GM12878 (cell line): Measurements from ENCODE around the gene CPNE5. TPM values are rescaled to one million over a fixed set of nuclear protein-coding genes. Genes with fewer than 3 reads are reported as not detected.
A peak's percentile ranks its signal among the peaks of the same experiment; 100 is the strongest.

ENCODE experiments used
- ATAC-seq: fragments of 200-7000 bp; cut with Tn5 transposase; 3 replicates; pipeline ENCODE4 v1.9.1; 2020; ENCODE audit warnings: mild to moderate bottlenecking, moderate library complexity
- BruUV-seq: library from RNA; stranded (reverse); fragments of 400-500 nt; replicated peaks from 2 replicates; lab custom pipeline; 2021; lab: Mats Ljungman, UMichigan
- CTCF ChIA-PET: fragments of 300-600 bp; sonication (Branson Sonifier 250); formaldehyde crosslinking; extraction: SDS; loops from one replicate; lab custom pipeline; 2021; ENCODE audit warnings: inconsistent platforms; lab: Yijun Ruan, JAX
- POLR2A ChIA-PET: fragments of 350-600 bp; formaldehyde crosslinking; extraction: SDS; loops from one replicate; lab custom pipeline; 2021; ENCODE audit warnings: inconsistent platforms; lab: Charles Lee
- RAD21 ChIA-PET: fragments of 300-600 bp; sonication (Branson Sonifier 250); formaldehyde crosslinking; loops from one replicate; lab custom pipeline; 2023; ENCODE audit warnings: antibody characterized with exemption; ENCODE audit not compliant: unreplicated experiment; lab: Charles Lee
- SMC1A ChIA-PET: fragments of 300-600 bp; sonication (Branson Sonifier 250); formaldehyde crosslinking; loops from one replicate; lab custom pipeline; 2023; ENCODE audit not compliant: unreplicated experiment, uncharacterized antibody; lab: Charles Lee
- DNase-seq: peaks from one replicate; pipeline ENCODE4 v3.0.0-alpha.2; 2011; ENCODE audit warnings: low read depth, low spot score
- FAIRE-seq: peaks from 3 replicates; lab custom pipeline; 2011; peaks lifted over from hg19 to GRCh38; lab: Jason Lieb, UNC
- H2AFZ ChIP-seq: 2 replicates; pipeline ENCODE4 v1.6.0; 2011; ENCODE audit warnings: low read depth, low read length, control low read depth; ENCODE audit not compliant: control insufficient read depth
- H3K27ac ChIP-seq: 2 replicates; pipeline ENCODE4 v1.5.1; 2011; ENCODE audit warnings: control low read depth; ENCODE audit not compliant: control insufficient read depth, insufficient read depth
- H3K27me3 ChIP-seq, 2 experiments: replicated peaks in 1 of 2; 2 replicates each; pipeline versions ENCODE4 v1.6.0 to v1.6.1; 2011; ENCODE audit warnings: low read length in 1 of 2; ENCODE audit not compliant: control insufficient read depth in 2 of 2, insufficient read depth in 2 of 2
- H3K36me3 ChIP-seq, 2 experiments: 2 replicates each; pipeline ENCODE4 v1.5.1; 2011; ENCODE audit warnings: low read length in 1 of 2; ENCODE audit not compliant: control insufficient read depth in 2 of 2, insufficient read depth in 2 of 2
- H3K4me1 ChIP-seq: 2 replicates; pipeline ENCODE4 v1.6.1; 2011; ENCODE audit warnings: mild to moderate bottlenecking, low read length, moderate library complexity, mixed read lengths; ENCODE audit not compliant: control insufficient read depth, insufficient read depth
- H3K4me2 ChIP-seq: 2 replicates; pipeline ENCODE4 v1.6.0; 2011; ENCODE audit warnings: control low read depth; ENCODE audit not compliant: control insufficient read depth, insufficient read depth
- H3K4me3 ChIP-seq: fragments of 200-600 bp; sonication (generic); 2 replicates; pipeline ENCODE4 v1.5.1; 2016
- H3K79me2 ChIP-seq: 2 replicates; pipeline ENCODE4 v1.6.0; 2011; ENCODE audit warnings: low read length; ENCODE audit not compliant: control insufficient read depth, insufficient read depth
- H3K9ac ChIP-seq: 2 replicates; pipeline ENCODE4 v1.8.0; 2011; ENCODE audit warnings: low read length, control low read depth, mixed read lengths; ENCODE audit not compliant: control insufficient read depth, insufficient read depth
- H3K9me3 ChIP-seq: replicated peaks from 3 replicates; pipeline ENCODE4 v1.5.1; 2011; ENCODE audit warnings: mild to moderate bottlenecking, low read length; ENCODE audit not compliant: control insufficient read depth, insufficient read depth
- H4K20me1 ChIP-seq: 2 replicates; pipeline ENCODE4 v1.6.0; 2011; ENCODE audit not compliant: control insufficient read depth, insufficient read depth
- HCFC1 ChIP-seq: fragments of 150-350 bp; IDR thresholded peaks from 2 replicates; pipeline ENCODE4 v1.6.1; 2014; ENCODE audit warnings: low read length
- MTA3 ChIP-seq: IDR thresholded peaks from 2 replicates; pipeline ENCODE4 v1.6.1; 2012; ENCODE audit warnings: low read length, inconsistent platforms, borderline replicate concordance
- PML ChIP-seq: IDR thresholded peaks from 2 replicates; pipeline ENCODE4 v1.6.1; 2012; ENCODE audit warnings: low read length, inconsistent platforms
- WGBS: methylation state at CpG from one replicate; pipeline ENCODE4 v1.1.6; 2016; ENCODE audit warnings: low lambda C conversion rate; ENCODE audit not compliant: insufficient replicate concordance, insufficient coverage; ENCODE audit errors: missing lambda C conversion rate; 5-methylcytosine and 5-hydroxymethylcytosine counted together
- in situ Hi-C: fragments of 300-500 bp; cut with MboI; formaldehyde crosslinking; loops from 9 replicates; pipeline ENCODE4 v1.14.3; 2018; ENCODE audit warnings: mixed read lengths
- intact Hi-C: fragments of 100-400 bp; cut with micrococcal nuclease; formaldehyde crosslinking; loops from one replicate; pipeline ENCODE4 v1.14.2; 2022; ENCODE audit not compliant: unreplicated experiment
- polyA plus RNA-seq, 11 experiments: library from polyadenylated mRNA; depleted of rRNA in 4 of 11; unstranded in 6 of 11; stranded (reverse) in 5 of 11; fragments of >200 nt; fragmentation: Nextera tagmentation in 4 of 11; fragmentation: Illumina TruSeq in 1 of 11; extraction: Ambion mirVana in 4 of 11; extraction: Trizol in 1 of 11; gene quantifications; 1 replicate in 1 of 11; 2 replicates in 10 of 11; pipeline versions ENCODE4 v1.2.1 to v1.2.3, GENCODE V29; 2011 to 2016; ENCODE audit warnings: inconsistent platforms in 2 of 11, missing spikeins in 2 of 11, low read depth in 1 of 11
- total RNA-seq, 4 experiments: library from RNA; depleted of rRNA in 3 of 4; stranded (reverse); fragments of >200 nt in 3 of 4; fragmentation: Illumina TruSeq in 1 of 4; extraction: Trizol in 1 of 4; gene quantifications; 2 replicates each; pipeline versions ENCODE4 v1.2.1 to v1.2.3, GENCODE V29; 2013 to 2021
- TF ChIP-seq, protein P1 (sequence below): IDR thresholded peaks from 2 replicates; pipeline ENCODE4 v1.6.1; 2011; ENCODE audit warnings: borderline replicate concordance, low read depth, mild to moderate bottlenecking, moderate library complexity, low read length; ENCODE audit not compliant: insufficient read depth, poor library complexity, severe bottlenecking

The CPNE5 gene
- total and polyA plus RNA-seq, 10 of the 15 experiments (the other 5 are each of a cell fraction or from before 2014, with no cell fraction given): 2.4 to 39.1 (median 18.2) TPM

DNA sequence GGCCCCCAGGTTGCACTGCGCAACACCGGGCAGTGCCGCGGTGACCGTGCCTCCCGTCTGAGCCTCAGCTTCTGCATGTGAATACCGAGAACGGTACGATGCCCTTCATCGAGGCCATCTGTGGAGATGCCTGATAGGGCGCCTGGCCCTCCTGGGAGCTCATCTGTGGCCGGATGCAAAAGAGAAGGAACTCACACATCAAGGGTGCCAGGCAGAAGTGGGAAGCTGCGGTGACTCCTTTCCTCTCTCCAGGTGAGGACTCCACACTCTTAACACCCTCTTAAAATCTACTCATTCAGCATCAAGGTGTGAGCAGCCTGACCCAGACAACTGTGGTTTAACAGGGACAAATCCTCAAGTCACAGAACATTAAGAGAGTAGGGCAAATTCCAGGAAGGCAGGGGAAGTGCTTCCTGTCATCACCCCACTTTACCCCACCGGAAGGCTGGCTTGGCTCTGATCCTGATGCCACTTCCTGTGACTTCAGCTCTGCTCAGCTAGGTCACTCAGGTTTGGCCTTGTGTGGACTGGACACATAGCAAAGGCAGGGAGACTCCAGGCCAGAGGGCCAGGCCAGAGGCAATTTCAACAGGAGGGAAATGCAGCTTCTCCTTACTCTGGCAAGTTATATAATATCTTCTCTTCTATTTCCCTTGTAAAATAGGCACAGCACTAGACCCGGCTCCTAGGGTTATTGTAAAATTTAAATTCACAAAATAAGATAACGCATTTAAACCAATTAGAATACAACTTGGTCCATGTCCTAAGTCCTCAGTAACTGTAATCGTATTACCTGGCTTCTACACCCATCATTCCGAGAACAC is 69.4 kb downstream of the CPNE5 start:
- no TSS peak for BruUV-seq
- SMC1A ChIA-PET: interaction anchor here (0.5 to 9.7 kb wide), 8 partner anchors 9 to 437 kb away, joined by 3 to 120 read pairs (median 8); no protein-coding TSS in a partner anchor
- no peak for ATAC-seq
- POLR2A ChIA-PET: no interaction called here
- H3K4me3 ChIP-seq: no peak overlapping the region
- no peak for DNase-seq
- peak; percentile 65 for FAIRE-seq
- no peak overlapping the region for H3K9ac ChIP-seq
- RAD21 ChIA-PET: interaction anchor here (1.0 to 7.2 kb wide), 5 partner anchors 9 to 248 kb away, joined by 4 to 102 read pairs (median 6); no protein-coding TSS in a partner anchor
- H3K79me2 ChIP-seq: no peaks in the 10 kb centered on the region
- peak overlapping the region; percentile 13 for H2AFZ ChIP-seq
- no peak for TF ChIP-seq HCFC1
- no peak for TF ChIP-seq MTA3
- no peak for TF ChIP-seq PML
- TF ChIP-seq, protein P1, sequence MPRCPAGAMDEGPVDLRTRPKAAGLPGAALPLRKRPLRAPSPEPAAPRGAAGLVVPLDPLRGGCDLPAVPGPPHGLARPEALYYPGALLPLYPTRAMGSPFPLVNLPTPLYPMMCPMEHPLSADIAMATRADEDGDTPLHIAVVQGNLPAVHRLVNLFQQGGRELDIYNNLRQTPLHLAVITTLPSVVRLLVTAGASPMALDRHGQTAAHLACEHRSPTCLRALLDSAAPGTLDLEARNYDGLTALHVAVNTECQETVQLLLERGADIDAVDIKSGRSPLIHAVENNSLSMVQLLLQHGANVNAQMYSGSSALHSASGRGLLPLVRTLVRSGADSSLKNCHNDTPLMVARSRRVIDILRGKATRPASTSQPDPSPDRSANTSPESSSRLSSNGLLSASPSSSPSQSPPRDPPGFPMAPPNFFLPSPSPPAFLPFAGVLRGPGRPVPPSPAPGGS: no peak
- no peaks in the 10 kb centered on the region for H3K9me3 ChIP-seq
- no peaks in the 10 kb centered on the region for H4K20me1 ChIP-seq
- 60% methylated on average over 18 of the region's 18 CpGs for WGBS
- CTCF ChIA-PET: interaction anchor here (0.9 to 15.9 kb wide), 8 partner anchors 11 to 440 kb away, joined by 3 to 330 read pairs (median 9); no protein-coding TSS in a partner anchor
- intact Hi-C loops: loop anchor here (10.0 kb wide), 1 partner anchor 405 kb away; the partner anchor contains the start of gene PIM1
- H3K27ac ChIP-seq: no peak overlapping the region
- no peak overlapping the region for H3K4me2 ChIP-seq
- no peaks in the 10 kb centered on the region; a peak in 1 of 4 replicates for H3K36me3 ChIP-seq
- peaks cover 17% of the 10 kb centered on the region for H3K4me1 ChIP-seq
- in situ Hi-C loops: loop anchor here (5.0 to 10.0 kb wide), 3 partner anchors 242 to 442 kb away; partner anchors contain the start of gene PIM1
- H3K27me3 ChIP-seq: no peaks in the 10 kb centered on the region
